ENCODE results near the gene CYB5R2. TPM values are rescaled to one million over a fixed set of nuclear protein-coding genes. Genes with fewer than 3 reads are reported as not detected.

CYB5R2 gene
- total RNA-seq, 1 donor from 2014 or later, result 3.8 TPM

DNA sequence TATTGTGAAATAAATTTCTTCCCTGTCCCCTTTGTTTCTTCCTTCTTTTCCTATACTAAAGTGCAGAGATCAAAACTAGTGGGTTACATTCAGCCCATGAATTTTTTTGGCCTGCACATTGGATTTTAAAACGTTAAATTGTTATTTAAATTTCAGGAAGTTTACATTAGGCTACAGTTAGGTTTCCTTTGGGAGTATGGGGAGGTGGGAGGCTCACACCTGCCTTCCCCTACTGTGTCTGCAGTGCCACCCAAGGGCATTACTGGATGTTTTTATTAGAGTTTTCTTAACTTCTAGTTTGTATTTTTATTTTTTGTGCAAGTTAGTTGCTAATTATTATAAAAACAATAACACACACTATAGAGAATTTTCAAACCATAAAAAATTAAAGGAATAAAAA lies 51.7 kb downstream of the CYB5R2 start:
- intact Hi-C loops (cut with micrococcal nuclease), result no loop called here
- Mint-ChIP-seq H3K27me3 (ENCODE audit: low read depth) (no peaks in the 10 kb centered on the region), H3K27ac (no peak overlapping the region), H3K4me1 (ENCODE audit: low read depth) (no peaks in the 10 kb centered on the region), H3K9me3 (no peaks in the 10 kb centered on the region), H3K36me3 (ENCODE audit: low read depth) (no peaks in the 10 kb centered on the region), H3K4me3 (ENCODE audit: low read depth) (no peak overlapping the region)
- DNase-seq (ENCODE audit: low spot score), result no peak

DNA sequence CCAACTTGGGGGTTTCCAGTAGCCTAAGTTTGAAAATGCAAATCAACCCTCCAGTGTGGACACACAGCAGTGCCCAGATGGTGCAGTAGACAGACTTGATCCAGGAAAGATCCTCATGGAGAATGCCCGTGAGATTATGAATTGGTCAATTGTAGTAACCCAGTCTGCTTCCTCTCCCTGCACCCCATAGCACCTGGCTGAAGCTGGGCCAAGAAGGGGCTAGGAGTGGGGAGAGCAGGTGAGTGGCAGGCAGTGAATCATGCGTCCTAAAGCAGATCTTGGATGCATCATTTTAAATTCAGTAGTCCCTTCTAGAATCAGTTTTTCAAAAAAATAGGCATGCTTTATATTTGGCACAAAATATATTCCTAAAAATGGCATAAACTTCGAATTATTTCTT lies 52.2 kb downstream of the CYB5R2 start:
- intact Hi-C loops (cut with micrococcal nuclease), result no loop called here
- H3K27me3 Mint-ChIP-seq (ENCODE audit: low read depth), result no peaks in the 10 kb centered on the region
- H3K4me1 Mint-ChIP-seq (ENCODE audit: low read depth), result no peaks in the 10 kb centered on the region
- no peak overlapping the region for H3K27ac Mint-ChIP-seq
- DNase-seq (ENCODE audit: low spot score), result no peak
- no peaks in the 10 kb centered on the region for H3K36me3 Mint-ChIP-seq (ENCODE audit: low read depth)
- no peaks in the 10 kb centered on the region for H3K9me3 Mint-ChIP-seq
- no peak overlapping the region for H3K4me3 Mint-ChIP-seq (ENCODE audit: low read depth)

DNA sequence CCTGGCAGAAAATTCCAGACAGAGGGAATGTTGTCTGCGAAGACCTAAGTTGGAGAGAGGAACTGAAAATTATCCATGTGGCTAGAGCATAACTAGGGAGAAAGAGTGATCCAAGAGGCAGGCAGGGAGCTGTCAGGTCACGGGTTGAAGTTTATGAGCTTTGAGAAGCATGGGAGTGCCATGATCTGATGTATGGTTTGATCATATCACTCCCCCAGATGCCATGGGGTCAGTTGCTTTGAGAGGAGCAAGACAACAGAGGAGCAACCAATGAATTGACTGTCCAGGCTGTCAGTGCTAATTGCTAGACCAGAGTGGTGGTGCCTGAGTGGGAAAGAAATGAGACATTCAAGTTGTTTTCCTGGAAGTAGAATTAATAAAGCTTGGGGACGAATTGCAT lies 54.0 kb downstream of the CYB5R2 start:
- no peaks in the 10 kb centered on the region for H3K27me3 Mint-ChIP-seq (ENCODE audit: low read depth)
- H3K9me3 Mint-ChIP-seq, result no peaks in the 10 kb centered on the region
- DNase-seq (ENCODE audit: low spot score), result no peak
- no peaks in the 10 kb centered on the region for H3K36me3 Mint-ChIP-seq (ENCODE audit: low read depth)
- no peak overlapping the region for H3K4me3 Mint-ChIP-seq (ENCODE audit: low read depth)
- no peak overlapping the region for H3K27ac Mint-ChIP-seq
- intact Hi-C loops (cut with micrococcal nuclease), result no loop called here
- H3K4me1 Mint-ChIP-seq (ENCODE audit: low read depth), result no peaks in the 10 kb centered on the region

DNA sequence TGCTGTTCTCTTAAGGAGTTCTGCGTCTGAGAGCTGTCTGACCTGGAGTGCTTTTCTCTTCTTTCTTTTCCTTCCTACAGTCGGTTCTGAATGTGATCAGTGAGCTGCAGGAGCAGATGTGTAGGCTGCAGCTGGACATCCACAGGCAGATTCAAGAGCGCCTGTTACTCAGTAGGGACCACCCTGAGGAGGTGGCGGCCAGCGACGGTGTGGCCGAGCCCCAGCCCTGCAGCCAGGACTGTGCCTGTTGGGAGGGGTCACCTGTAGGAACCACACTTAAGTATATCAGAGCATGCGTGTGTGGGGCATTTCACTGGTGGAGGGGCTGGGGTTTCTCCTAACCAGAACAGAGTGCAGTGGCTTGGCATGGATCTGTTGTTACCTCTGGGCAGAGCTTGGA lies 56.3 kb downstream of the CYB5R2 start:
- Mint-ChIP-seq H3K4me1 (ENCODE audit: low read depth) (no peaks in the 10 kb centered on the region), H3K27me3 (ENCODE audit: low read depth) (peaks cover 3% of the 10 kb centered on the region), H3K36me3 (ENCODE audit: low read depth) (no peaks in the 10 kb centered on the region), H3K4me3 (ENCODE audit: low read depth) (no peak overlapping the region), H3K9me3 (no peaks in the 10 kb centered on the region), H3K27ac (no peak overlapping the region)
- DNase-seq (ENCODE audit: low spot score), result no peak
- intact Hi-C loops (cut with micrococcal nuclease), result no loop called here

Other genes starting within 250 kb of the CYB5R2 start
- not detected in 2 replicates for gene OLFML1, start 188.0 kb downstream of the CYB5R2 start, total RNA-seq
- gene PPFIBP2, start 159.5 kb downstream of the CYB5R2 start, total RNA-seq, result 1.1 and 2.1 TPM in 2 replicates
- gene OVCH2, start 33.0 kb upstream of the CYB5R2 start, total RNA-seq, result not detected in 2 replicates
- not detected in 2 replicates for gene OR5P2, start 123.4 kb upstream of the CYB5R2 start, total RNA-seq
- not detected in 2 replicates for gene OR5P3, start 157.3 kb upstream of the CYB5R2 start, total RNA-seq

Measured in activated T-helper 2 cell treated with anti-CD3 and anti-CD28 coated beads, Interferon-gamma antibody, Interleukin-2, Interleukin-4, amounts not matched to agents 10 μg/mL and 5 μg/mL and 100 μg/mL, durations not matched to agents 14 hours and 24 hours and 36 hours (primary cell).